ENCODE results near the gene CCDC102A. TPM values are rescaled to one million over a fixed set of nuclear protein-coding genes. Genes with fewer than 3 reads are reported as not detected.
A peak's percentile ranks its signal among the peaks of the same experiment; 100 is the strongest.
"Not testable (repeated sequence)": the region's sequence is repeated elsewhere in the genome, so short reads cannot be mapped to it uniquely, and the experiment has no call there.

The CCDC102A gene
- total RNA-seq, 1 experiment from 2014 or later: 7.7 TPM

DNA sequence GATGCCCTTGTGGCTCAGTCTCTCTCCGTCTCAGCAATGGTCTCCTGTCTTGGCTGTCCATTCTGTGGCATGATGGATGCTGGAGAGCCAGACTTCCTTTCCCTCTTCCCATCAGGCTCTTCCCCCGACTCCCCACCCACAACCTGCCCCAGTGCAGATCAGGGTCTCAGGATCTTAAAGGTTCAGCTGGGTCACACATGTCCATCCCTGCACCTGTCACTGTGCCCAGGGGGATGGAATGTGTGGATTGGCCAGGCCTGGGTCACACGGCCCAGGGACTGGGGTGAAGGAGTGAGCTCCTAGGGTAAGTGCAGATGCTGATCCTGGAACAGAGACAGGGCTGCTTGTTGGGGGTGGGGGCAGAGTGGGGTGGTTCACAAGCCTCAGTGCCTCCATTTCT, 29.1 kb upstream of the CCDC102A start:
- DNase-seq (ENCODE audit: low read depth): no peak

GRCh38 chr16:57564571-57565270, 28.4 kb upstream of the CCDC102A start:
- peak; percentile 29 for DNase-seq (ENCODE audit: low read depth)

DNA sequence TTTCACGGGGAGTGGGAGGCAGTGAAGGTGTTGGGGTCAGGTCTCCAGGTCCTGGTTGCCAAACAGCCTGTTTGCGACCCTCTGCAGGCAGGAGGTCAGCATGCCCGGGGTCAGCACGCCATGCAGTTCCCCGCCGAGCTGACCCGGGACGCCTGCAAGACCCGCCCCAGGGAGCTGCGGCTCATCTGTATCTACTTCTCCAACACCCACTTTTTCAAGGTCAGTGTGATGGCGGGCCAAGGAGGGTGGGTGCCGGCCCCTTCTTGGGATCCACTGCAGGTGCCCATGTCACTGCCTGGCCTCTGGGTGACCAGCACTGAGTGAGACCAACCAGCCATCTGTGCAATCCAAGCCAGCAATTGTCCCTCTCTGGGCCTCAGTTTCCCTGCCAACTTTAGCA, 27.4 kb upstream of the CCDC102A start:
- DNase-seq (ENCODE audit: low read depth): no peak

DNA sequence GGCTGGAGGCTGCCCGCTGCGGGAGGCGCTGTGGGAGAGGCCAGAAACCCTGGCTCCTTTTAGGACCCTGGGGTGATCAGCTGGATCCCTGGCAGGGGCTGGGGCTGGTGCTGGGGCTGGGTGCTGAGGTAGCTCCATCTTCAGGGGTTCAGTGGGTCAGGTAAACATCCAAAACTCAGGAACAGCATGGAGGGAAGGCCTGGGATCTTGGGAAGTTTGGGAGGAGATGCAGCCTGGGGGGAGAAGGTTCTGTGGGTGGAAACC, 27.0 kb upstream of the CCDC102A start:
- no peak for DNase-seq (ENCODE audit: low read depth)

DNA sequence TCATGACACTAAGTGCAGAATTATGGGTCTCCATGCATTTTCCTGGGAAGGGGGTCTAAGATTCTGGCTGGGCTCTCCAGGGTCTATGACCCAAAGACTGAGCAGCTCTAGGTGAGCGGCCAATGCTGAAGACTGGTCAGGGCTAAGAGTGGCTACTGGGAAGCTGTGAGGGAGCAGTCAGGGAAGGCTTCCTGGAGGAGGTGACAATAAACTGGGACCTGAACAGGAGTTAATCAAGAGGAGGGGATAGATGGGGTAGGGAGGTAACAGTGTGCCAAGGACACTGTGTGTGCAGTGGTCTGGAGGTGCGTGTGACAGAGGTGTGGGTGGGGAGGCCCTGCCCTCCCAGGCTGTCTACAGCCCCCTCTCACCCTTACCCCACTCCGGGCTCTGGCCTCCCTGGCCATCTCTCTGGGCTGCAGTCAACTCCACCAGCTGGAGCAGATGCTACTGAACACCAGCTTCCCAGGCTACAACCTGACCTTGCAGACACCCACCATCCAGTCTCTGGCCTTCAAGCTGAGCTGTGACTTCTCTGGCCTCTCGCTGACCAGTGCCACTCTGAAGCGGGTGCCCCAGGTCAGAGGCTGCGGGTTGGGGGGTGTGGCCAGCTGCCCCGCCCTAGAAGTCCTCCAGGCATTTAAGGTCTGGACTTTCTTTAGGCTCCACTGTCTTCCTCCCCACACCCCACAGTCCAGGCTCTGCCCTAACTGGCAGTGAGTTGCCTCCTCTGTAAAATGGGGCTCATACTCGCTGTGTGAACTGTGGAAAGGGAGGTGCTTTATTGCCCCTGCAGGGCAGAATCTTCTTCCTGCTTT, 26.5 kb upstream of the CCDC102A start:
- DNase-seq (ENCODE audit: low read depth): no peak

DNA sequence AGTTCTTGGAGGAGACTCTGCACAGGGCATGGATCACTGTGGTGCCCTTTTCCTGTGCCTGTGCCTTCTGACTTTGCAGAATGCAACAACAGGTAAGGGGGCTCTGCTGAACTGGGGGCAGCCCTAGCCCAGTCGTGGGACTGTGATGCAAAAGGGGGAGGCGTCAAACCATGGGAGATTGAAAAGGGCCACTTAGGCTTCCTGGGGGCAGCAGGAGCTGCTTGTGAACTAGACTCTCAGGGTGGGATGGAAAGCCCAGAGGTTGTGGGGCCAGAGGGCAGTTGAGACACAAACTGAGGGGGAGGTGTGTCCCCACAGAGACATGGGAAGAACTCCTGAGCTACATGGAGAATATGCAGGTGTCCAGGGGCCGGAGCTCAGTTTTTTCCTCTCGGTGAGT, 25.7 kb upstream of the CCDC102A start:
- no peak for DNase-seq (ENCODE audit: low read depth)

- no peak for DNase-seq (ENCODE audit: low read depth)
These were observed 22.9 kb upstream of the CCDC102A start for GRCh38 chr16:57559072-57559790.

GRCh38 chr16:57556941-57557541, 20.7 kb upstream of the CCDC102A start:
- DNase-seq (ENCODE audit: low read depth): no peak

DNA sequence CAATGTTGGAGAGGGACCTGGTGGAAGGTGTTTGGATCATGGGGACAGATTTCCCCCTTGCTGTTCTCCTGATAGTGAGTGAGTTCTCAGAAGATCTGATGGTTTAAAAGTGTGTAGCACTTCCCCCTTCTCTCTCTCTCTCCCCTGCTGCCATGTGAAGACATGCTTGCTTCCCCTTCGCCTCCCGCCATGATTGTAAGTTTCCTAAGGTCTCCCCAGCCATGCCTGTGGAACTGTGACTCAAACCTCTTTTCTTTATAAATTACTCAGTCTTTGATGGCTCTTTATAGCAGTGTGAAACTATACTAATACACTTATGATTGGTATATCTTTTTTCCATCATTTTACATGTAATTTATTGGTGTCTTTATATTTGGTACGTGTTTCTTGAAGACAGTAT, 19.5 kb upstream of the CCDC102A start:
- DNase-seq (ENCODE audit: low read depth): no peak

DNA sequence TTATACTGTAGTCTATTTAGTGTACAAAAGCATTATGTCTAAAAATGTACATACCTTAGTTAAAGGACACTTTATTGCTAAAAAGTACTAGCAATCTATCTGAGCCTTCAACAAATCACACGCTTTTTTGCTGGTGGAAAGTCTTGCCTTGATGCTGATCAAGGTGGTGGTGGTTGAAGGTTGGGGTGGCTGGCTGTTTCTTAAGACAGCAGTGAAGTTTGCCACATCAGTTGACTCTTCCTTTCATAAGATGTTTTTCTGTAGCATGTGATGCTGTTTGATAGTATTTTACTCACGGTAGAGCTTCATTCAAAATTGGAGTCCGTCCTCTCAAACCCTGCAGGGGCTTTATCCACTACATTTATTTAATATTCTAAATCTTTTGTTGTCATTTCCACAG, 14.7 kb upstream of the CCDC102A start:
- no peak for DNase-seq (ENCODE audit: low read depth)

GRCh38 chr16:57549730-57550129, 13.4 kb upstream of the CCDC102A start:
- DNase-seq (ENCODE audit: low read depth): no peak

GRCh38 chr16:57548408-57548807, 12.0 kb upstream of the CCDC102A start:
- DNase-seq (ENCODE audit: low read depth): no peak

DNA sequence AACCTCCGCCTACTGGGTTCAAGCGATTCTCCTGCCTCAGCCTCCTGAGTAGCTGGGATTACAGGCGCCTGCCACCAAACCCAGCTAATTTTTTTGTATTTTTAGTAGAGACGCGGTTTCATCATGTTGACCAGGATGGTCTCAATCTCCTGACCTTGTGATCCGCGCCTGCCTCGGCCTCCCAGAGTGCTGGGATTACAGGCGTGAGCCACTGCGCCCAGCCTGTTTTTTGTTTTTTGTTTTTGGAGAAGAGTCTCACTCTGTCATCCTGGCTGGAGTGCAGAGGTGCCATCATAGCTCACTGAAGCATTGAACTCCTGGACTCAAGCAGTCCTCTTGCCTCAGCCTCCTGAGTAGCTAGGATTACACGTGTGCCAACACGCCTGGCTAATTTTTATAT, 11.2 kb upstream of the CCDC102A start:
- not testable (repeated sequence) for DNase-seq (ENCODE audit: low read depth)

DNA sequence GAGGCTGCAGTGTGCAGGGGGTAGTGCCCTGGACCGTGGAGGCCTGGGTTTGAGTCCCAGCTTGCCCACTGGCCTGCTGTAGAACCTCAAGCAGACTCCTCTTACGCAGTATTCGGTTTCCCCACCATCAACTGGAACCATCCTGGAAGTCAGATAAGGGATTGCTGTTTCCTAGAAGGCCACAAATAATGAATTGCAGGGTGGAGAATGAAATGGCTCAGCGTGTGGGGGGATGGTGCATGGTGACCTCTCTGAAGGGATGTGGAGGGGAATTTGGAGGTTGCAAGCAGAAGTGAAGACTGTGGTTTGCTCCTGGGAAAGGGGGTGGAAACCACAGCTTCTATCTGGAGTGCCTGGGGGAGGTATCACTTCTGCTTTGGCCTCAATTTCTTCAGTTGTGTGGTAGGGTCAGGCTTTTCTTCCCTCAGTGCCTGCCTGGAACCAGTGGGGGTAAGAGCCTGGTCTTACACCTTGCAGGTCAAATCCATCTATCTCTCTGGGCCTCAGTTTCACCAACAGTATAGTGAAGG, 7.8 kb upstream of the CCDC102A start:
- no peak for DNase-seq (ENCODE audit: low read depth)

DNA sequence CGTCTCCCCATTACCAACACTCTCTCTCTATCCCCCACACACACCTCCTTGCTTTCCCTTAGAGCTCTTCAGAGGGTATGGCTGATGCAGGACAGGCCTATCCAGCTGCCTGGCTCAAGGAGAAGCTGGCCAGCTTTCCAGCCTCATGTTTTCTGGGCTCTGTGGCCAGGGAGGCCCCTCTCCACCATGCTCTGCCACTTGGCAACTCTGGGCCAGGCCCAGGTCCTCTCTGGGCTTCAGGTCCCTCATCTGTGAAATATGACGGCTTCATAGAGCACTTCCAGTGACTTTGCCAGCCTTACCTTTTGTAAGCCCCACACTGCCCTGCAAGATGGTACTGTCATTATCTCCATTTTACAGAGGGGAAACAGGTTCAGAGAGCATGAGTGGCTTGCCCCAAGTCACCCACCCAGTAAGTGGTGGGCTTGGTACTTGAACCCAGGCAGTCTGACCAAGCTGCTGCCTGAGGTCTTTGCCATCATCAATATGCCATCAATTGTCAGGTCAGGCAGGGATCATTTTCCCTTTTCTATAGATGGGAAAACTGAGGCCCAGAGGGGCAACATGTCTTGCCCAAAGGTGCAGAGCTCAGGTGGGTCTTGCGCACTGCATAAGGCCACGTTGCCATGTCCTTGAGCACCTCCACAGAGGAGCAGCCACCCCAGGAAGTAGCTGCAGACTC, 5.5 kb upstream of the CCDC102A start:
- no peak for DNase-seq (ENCODE audit: low read depth)

DNA sequence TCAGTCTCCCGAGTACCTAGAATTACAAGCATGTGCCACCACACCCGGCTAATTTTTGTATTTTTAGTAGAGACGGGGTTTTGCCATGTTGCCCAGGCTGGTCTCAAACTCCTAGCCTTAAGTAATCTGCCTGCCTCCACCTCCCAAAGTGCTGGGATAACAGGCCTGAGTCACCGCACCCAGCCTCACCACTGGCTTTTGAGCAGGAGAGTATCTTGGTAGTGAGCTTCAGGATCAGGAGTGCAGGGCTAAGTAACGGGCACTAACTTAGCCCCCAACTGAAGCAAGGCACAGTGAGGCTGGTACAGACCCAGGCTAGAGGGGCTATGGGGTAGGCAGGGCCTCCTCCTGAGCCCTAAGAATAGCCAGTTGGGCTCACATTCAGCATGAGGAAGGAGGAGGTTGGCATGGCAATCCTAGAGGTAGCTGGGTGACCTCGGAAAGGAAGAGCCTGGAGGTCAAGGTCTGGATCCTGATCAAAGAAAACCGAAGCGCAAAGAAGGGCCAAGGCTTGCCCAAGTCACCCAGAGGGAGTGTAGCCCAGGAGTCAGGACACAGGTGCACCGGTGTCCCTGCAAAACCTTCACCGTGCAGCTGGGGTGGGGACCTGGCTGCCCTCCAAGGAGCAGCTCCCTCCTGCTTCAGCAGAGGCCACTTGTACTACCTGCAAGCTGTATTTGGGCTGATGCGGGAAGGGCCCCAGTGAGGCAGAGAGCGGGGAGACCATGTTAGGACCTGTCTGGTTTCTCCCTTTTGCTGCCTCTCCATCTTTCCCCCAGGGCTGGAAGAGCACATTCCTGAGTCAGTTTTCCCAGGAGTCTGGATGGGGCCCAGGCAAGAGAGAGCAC, 4.8 kb upstream of the CCDC102A start:
- no peak for DNase-seq (ENCODE audit: low read depth)

DNA sequence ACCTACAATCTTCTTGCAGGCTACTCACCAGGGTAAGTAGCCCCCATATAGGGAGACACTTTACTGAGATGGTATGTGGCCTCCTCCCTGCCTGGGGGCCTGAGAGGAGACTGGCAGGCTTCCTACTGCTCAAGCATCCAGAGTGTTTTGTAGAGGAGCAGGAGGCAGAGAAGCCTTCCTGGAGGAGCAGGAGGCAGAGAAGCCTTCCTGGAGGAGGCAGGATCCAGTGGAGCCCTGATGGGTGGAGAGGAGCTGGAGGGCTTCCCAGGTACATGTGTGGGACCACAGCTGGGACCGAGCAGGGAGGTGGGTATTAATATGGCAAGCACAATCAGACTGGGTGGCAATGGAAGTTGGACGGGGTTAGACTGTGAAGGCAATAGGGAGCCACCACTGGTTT, 4.0 kb upstream of the CCDC102A start:
- no peak for DNase-seq (ENCODE audit: low read depth)

DNA sequence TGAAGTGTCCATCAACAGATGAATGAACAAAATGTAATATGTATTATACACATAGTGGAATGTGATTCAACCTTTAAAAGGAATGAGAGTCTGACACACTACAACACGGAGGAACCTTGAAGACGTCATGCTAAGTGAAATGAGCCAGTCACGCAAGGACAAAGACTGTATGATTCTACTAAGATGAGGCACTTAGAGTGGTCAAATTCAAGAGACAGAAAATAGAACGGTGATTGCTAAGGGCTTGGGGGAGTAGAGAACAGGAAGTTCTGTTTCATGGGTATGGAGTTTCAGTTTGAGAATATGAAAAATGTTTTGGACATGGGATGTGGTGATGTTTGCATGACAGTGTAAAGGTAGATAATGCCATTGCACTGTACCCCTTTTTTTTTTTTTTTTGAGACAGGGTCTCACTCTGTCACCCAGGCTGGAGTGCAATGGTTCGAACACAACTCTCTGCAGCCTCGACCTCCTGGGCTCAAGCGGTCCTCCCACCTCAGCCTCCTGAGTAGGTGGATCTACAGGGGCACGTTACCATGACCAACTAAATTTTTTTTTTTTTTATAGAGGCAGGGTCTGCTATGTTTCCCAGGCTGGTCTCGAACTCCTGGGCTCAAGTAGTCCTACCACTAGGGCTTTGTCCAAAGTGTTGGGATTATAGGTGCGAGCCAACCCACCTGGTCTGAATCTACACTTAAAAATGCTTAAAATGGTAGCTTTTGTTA, 2.9 kb upstream of the CCDC102A start:
- no peak for DNase-seq (ENCODE audit: low read depth)

DNA sequence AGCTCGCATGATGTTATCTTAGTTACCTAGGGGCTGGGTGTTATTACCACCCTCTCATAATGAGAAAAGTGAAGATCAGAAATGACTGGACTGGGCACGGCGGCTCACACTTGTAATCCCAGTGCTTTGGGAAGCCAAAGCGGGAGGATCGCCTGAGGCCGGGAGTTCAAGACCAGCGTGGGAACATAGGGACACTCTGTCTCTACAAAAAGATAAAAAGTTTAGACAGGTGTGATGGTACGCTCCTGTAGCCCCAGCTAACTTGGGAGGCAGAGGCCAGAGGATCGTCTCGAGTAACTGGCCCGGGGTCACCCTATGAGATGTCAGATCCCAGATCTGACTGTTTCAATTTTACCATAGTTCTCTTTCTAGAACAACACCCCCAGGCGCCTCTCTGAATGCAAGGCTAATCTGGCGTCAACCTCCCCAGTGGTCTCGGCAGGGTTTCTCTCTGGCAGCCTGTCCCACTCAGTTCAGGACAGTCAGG, 1.9 kb upstream of the CCDC102A start:
- no peak for DNase-seq (ENCODE audit: low read depth)
